GM21717 (cell line): ENCODE results near the gene APLF.

Experiments
- ATAC-seq: cut with Tn5 transposase; IDR thresholded peaks from one replicate; pipeline ENCODE4 v1.9.1; 2021; ENCODE audit warnings: mild to moderate bottlenecking, moderate library complexity; ENCODE audit not compliant: unreplicated experiment

Gene APLF

GRCh38 chr2:68627615-68628014, 160.2 kb downstream of the APLF start:
- ATAC-seq = no peak
